Epithelial cell of proximal tubule (primary cell): ENCODE measurements around the gene UNC13A. TPM values are rescaled to one million over a fixed set of nuclear protein-coding genes. Genes with fewer than 3 reads are reported as not detected.
"Not testable (repeated sequence)": the region's sequence is repeated elsewhere in the genome, so short reads cannot be mapped to it uniquely, and the experiment has no call there.

ENCODE experiments used
- DNase-seq: peaks from one replicate; pipeline ENCODE4 v3.0.0-alpha.2; 2011; ENCODE audit warnings: low read depth
- H3K4me3 ChIP-seq: 2 replicates; pipeline ENCODE4 v1.5.1; 2011; ENCODE audit warnings: low read depth, mild to moderate bottlenecking, low read length
- CTCF ChIP-seq: conservative IDR thresholded peaks from 2 replicates; pipeline ENCODE4 v1.5.1; 2012; ENCODE audit warnings: low read depth, mild to moderate bottlenecking, low read length
- total RNA-seq: library from RNA; depleted of rRNA; stranded (reverse); fragments of >200 nt; gene quantifications from 2 replicates; pipeline ENCODE4 v1.2.3, GENCODE V29; 2015

UNC13A gene
- total RNA-seq, 1 donor from 2014 or later = 0.06 TPM

- peak within 1 kb of the TSS; percentile 94 for H3K4me3 ChIP-seq
- TF ChIP-seq CTCF = no peak
- peak; percentile 31 for DNase-seq
These were observed 132.7 kb downstream of the UNC13A start, which contains the start of gene COLGALT1 for GRCh38 chr19:17555480-17555928. COLGALT1 (plus strand) TSS chr19:17555649; CDS start chr19:17555714, 65 bp downstream.

- peak overlapping the region; percentile 94 for H3K4me3 ChIP-seq
- no peak for TF ChIP-seq CTCF
- no peak for DNase-seq
These were observed 133.1 kb downstream of the UNC13A start for GRCh38 chr19:17554968-17555479.

GRCh38 chr19:17553256-17553655 lies 134.9 kb downstream of the UNC13A start:
- DNase-seq = no peak
- no peak overlapping the region for H3K4me3 ChIP-seq
- TF ChIP-seq CTCF = no peak

- H3K4me3 ChIP-seq = not testable (repeated sequence)
These were observed 135.4 kb downstream of the UNC13A start for GRCh38 chr19:17552735-17553134.

More at GRCh38 chr19:17552735-17553134, 135.4 kb downstream of the UNC13A start:
- DNase-seq = not testable (repeated sequence)

Other genes starting within 250 kb of the UNC13A start
- gene TMEM221, start 239.7 kb downstream of the UNC13A start, total RNA-seq = not detected in 2 replicates
- gene NXNL1, start 227.4 kb downstream of the UNC13A start, total RNA-seq = not detected in 2 replicates
- 2.5 and 7.0 TPM in 2 replicates for gene SLC27A1, start 217.8 kb downstream of the UNC13A start, total RNA-seq
- gene PGLS, start 176.7 kb downstream of the UNC13A start, total RNA-seq = 83.6 and 123 TPM in 2 replicates
- 83.6 and 126 TPM in 2 replicates for gene COLGALT1, start 132.7 kb downstream of the UNC13A start, total RNA-seq
- gene MAP1S, start 31.1 kb upstream of the UNC13A start, total RNA-seq = 48.8 and 50.6 TPM in 2 replicates
- gene FCHO1, start 63.1 kb upstream of the UNC13A start, total RNA-seq = 4.2 and 18.0 TPM in 2 replicates
- gene B3GNT3, start 106.8 kb upstream of the UNC13A start, total RNA-seq = 11.1 and 17.3 TPM in 2 replicates
- gene INSL3, start 133.2 kb upstream of the UNC13A start, total RNA-seq = not detected in 2 replicates
- gene JAK3, start 159.6 kb upstream of the UNC13A start, total RNA-seq = 5.3 and 8.0 TPM in 2 replicates
- 1,780 and 2,411 TPM in 2 replicates for gene RPL18A, start 171.6 kb upstream of the UNC13A start, total RNA-seq
- gene SLC5A5, start 183.6 kb upstream of the UNC13A start, total RNA-seq = not detected in 2 replicates
- 68.4 and 115 TPM in 2 replicates for gene CCDC124, start 244.7 kb upstream of the UNC13A start, total RNA-seq